Measurements from ENCODE around the gene PTGDR2.

PTGDR2 gene

DNA sequence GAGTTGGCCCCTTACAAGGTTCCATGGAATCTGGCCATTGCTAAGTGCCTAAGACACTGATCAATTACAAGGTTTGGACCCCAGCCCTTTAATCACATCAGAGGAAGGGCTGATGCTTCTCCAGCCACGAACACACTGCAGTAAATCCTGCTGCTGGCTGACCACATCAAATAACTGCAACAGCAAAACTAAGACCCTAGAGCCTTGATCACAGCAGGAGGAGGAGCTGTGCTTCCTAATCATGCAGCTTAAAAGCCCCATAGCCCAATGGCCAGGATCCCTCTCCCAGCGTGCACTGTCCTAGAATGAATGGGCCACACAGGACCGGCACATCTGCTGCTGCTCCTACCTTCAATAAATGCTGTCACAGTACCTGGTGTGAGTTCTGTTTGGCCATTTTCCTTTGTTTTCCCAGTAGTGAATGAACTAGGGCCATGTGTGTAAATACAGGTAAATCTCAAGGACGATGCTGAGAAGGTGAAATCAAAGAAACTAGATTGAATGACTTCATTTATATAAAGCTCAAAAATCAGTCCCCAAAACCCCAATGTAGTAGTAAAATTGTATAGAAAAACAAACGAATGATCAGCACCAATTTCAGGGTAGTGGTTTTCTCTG is 24.3 kb upstream of the PTGDR2 start:
- TF ChIP-seq GATA2 (IDR thresholded peaks at IDR 0.05; ENCODE audit: low read depth, low read length) = no peak
- TF ChIP-seq GATA3 (IDR thresholded peaks at IDR 0.05; ENCODE audit: low read depth, low read length) = no peak

DNA sequence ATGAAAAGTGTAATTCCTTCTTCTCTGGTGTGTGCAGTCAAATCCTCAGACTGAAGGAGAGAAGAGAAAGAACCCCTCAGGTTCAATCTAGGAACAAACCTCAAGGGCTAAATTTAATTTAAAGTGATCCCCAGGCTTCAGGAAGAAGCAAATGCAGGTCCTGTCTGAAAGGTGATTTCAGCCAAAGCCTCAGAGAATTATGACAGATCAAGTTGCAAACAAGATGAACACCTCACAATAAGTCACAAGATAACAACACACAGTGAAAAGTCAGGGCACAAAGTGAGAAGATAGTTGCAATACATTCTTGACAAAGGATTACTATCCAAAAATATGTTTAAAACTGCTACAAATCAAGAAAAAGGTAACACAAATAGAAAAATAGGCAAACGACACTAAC is 23.4 kb upstream of the PTGDR2 start:
- TF ChIP-seq GATA2 (IDR thresholded peaks at IDR 0.05; ENCODE audit: low read depth, low read length) (no peak), GATA3 (IDR thresholded peaks at IDR 0.05; ENCODE audit: low read depth, low read length) (no peak)

DNA sequence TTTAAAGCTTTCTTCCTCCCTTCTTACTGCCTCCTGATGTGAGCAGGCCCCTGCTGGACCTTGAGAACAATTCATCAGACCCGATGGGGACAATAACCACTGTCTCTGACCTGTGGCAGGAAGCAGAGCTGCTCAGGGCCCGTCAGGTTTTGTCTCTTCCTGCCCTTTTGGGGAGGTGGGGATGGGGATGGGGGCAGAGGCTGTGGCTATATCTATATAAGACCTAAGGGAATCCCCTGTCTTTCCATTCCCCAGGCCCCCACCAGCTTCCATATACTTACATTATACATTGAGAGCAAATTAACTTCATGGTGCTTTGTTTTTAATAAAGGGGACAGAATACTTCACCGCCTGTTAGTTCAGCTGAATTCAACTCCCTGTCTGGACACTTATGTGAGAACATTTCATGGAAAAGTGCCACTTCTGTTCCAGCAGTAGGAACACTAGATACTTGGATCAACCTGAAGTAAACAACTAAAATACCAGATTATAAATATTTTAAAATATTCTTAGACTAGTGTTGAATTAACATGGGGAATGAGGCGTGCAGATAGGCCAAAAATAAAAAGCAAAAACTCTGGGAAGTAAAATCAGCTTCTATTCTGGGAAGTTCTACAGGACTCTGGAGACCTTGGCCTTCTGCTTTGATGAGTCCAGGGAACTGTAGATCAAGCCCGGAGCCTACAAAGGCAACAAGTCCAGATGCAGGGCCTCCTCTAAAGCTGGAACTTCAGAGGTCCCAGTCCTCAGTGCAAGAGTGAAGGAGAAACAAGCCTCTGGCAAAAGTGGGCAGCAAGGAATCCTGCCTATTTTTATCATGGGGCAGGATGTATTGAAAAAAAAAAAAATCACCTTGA is 22.7 kb upstream of the PTGDR2 start:
- TF ChIP-seq GATA2 (IDR thresholded peaks at IDR 0.05; ENCODE audit: low read depth, low read length) (no peak), GATA3 (IDR thresholded peaks at IDR 0.05; ENCODE audit: low read depth, low read length) (no peak)

DNA sequence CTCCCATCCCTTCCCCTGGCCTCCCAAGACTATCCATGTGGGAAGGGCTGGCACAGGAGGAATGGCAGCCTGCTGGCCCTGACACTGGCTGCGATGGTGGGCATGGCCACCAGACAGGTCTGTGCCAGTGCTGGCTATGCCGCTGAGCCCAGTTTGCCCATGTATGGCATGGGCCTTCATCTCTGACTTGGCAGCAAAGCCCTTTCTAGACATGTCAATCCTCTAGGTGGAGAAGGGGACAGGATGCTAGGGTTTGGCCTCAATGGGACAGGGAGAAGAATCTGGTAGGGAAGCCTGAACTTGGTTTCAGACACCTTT is 20.4 kb upstream of the PTGDR2 start:
- TF ChIP-seq GATA3 (IDR thresholded peaks at IDR 0.05; ENCODE audit: low read depth, low read length) = no peak
- TF ChIP-seq GATA2 (IDR thresholded peaks at IDR 0.05; ENCODE audit: low read depth, low read length) = no peak

DNA sequence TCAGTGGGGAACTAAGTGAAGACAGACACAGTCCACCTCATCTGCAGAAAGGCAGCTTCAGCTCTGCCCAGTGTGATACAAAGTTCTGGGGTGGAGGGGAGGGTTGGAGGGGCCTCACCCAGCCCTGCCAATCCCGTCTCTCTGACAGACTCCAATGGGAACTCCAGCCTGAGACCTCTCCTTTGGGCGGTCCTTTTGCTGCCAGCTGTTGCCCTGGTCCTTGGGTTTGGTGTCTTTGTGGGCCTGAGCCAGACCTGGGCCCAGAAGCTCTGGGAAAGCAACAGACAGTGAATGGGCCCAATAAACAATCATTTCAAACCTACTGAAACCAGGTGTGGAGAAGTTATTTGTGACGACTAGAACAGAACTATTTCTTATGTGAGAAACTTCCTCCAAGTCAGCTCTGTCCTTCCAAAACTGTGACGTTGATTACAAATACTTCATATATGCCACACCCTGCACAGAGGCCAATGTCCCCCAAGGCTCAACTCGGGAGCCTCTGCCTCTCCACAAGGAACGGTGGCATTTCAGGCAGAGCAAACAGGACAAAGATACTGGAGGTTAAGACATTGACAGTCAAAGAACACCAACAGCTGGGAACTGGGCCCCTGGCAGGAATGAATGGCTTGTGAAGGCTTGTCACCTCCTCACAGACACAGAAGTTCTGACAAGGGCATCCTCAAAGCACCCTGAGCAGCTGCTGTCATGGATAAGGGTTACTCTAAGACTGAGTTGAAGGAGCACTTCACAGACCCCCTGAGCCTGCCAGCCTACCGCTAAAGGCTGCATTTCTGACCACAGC is 19.8 kb upstream of the PTGDR2 start:
- TF ChIP-seq GATA3 (IDR thresholded peaks at IDR 0.05; ENCODE audit: low read depth, low read length) (no peak), GATA2 (IDR thresholded peaks at IDR 0.05; ENCODE audit: low read depth, low read length) (no peak)

DNA sequence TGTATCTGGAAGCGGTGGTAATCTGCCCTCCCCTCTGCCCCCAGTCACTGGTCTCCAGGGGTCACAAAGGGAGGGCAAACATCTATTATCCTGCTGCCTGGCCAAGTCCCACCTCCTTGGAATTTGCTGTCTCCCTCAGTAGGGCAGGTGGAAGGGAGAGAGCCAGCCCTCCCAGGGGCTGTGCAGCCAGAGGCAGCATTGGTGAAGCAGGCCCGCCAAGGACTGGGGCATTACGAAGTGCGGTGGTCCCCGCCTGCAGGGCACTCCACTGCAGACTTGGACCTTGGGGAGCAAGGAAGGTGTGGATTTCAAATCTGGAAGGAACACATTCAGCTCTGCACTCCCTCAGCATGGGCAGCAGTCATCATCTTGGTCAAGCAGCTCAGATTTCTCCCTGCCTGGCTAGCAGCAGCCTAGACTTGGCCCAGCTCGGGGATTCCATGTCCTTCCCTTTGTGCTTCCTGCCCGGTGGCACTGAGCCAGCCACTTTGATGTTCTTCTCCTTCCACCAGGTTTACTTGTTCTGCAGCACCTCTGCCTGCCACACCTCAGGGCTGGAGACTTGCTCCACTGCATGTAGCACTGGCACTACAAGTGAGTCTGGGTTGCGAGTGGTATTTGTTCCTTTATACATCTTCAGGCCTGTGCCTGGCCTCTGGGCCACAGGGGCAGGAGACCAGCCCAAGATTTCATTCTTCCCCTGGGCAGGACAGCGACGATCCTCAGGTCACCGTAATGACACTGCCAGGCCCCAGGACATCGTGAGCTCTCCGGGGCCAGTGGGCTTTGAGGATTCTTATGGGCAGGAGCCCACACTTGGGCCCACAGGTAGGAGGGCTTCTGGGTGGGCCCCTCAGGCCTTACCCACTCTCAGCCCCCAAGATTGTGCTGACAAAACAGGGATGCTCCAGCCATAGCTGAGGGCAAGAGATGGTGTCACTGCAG is 18.9 kb upstream of the PTGDR2 start:
- TF ChIP-seq GATA3 (IDR thresholded peaks at IDR 0.05; ENCODE audit: low read depth, low read length) (no peak), GATA2 (IDR thresholded peaks at IDR 0.05; ENCODE audit: low read depth, low read length) (no peak)

DNA sequence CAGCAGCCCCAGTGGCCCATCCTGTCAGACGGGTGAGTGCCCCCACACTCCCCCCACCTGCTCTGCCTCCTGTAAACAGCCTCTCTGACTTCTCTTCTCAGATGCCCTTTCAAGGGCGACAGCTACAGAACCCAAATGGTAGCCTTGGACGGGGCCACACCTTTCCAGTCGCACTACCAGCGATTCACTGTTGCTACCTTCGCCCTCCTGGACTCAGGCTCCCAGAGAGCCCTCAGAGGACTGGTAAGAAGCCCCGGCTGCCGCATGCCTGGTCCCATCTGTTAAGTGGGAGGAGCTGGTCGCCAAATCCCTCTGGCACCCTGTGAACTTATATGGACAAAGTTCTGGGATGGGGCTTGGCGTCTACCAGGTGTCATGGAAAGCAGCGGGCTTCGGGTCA is 17.8 kb upstream of the PTGDR2 start:
- TF ChIP-seq GATA3 (IDR thresholded peaks at IDR 0.05; ENCODE audit: low read depth, low read length) = no peak
- no peak for TF ChIP-seq GATA2 (IDR thresholded peaks at IDR 0.05; ENCODE audit: low read depth, low read length)

DNA sequence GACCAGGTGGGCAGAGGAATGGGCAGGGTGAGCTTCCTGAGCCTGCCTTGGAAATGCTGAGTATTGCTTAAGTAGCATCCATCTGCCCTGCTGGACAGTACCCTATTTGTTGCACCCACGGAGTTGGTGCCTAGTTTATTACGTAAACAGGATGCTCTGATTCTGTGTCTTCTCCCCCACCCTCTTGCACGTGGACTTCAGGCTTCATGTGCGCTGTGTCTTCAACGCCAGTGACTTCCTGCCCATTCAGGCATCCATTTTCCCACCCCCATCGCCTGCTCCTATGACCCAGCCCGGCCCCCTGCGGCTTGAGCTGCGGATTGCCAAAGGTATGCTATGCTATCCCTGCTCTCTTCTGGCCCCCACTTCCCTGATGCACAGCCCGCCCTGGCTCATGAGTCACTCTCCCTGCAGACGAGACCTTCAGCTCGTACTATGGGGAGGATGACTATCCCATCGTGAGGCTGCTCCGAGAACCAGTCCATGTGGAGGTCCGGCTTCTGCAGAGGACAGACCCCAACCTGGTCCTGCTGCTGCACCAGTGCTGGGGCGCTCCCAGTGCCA is 17.3 kb upstream of the PTGDR2 start:
- TF ChIP-seq GATA2 (IDR thresholded peaks at IDR 0.05; ENCODE audit: low read depth, low read length) = no peak
- no peak for TF ChIP-seq GATA3 (IDR thresholded peaks at IDR 0.05; ENCODE audit: low read depth, low read length)

DNA sequence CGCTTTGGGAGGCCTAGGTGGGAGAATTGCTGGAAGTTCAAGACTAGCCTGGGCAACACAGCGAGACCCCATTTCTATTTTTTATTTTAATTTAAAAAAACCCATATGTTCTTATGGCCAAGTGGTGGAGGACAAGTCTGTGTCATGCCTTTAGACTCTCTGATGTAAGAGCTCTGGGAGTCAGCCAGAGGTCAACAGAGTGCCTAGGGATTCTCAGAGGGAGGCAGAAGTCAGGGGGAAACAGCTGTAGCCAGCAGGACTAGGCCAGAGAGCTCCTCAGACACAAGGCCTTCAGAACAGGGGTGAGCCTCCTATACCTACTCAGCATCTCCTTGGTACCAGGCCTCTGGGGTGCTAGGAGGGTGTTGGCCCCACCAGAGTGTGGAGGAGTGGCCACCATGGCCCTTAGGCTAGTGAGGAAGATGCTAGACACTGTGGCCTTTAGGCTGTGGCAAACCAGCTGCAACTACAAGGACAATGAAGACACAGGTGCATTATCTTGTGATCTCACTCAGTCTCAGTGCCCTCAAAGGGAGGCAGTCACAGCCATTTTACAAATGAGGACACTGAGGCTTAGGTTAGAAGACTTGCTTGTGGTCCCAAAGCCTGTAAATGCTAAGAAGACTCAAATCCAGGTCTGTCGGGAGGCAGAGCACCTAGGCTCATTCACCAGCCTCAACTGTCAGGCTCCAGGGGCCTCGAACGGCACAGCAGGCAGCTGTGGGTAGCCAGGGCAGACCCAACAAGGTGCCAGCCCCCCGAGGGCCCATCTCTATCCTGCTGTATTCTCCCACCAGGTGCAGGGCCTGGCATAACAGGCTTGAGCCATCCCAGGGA is 16.6 kb upstream of the PTGDR2 start:
- TF ChIP-seq GATA3 (IDR thresholded peaks at IDR 0.05; ENCODE audit: low read depth, low read length) (no peak), GATA2 (IDR thresholded peaks at IDR 0.05; ENCODE audit: low read depth, low read length) (no peak)

DNA sequence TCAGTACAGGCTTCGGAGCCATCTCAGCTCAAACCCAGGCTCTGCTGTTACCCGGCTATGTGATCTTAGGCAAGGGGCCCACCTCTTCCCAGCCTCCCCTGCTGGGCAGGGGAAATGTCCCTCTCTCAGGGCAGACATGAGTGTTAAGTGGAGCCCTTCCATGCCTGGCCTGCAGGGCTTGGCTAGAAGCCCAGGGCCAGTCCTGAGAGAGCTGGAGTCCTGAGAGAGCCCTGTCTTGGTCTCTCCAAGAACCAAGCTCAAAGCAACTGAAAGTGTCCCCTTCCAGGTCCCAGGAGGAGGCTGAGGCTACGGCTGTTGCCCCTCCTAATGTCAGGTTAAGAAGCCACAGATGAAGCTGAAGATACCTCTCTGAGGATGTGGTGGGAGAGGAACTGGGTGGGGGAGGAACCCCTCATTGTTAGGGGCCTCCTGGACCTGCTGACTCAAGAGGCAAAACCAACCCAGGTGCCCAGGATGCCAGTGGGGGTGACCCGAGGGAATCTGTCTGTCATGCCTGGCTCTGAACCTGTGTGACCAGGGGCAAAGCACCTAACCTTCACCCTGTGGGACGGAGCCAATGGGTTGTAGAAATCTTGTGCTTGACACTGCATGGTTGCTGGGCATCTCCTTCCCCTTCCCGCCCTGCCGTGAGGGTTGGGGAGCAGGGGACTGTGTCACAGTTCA is 15.8 kb upstream of the PTGDR2 start:
- no peak for TF ChIP-seq GATA3 (IDR thresholded peaks at IDR 0.05; ENCODE audit: low read depth, low read length)
- TF ChIP-seq GATA2 (IDR thresholded peaks at IDR 0.05; ENCODE audit: low read depth, low read length) = no peak

DNA sequence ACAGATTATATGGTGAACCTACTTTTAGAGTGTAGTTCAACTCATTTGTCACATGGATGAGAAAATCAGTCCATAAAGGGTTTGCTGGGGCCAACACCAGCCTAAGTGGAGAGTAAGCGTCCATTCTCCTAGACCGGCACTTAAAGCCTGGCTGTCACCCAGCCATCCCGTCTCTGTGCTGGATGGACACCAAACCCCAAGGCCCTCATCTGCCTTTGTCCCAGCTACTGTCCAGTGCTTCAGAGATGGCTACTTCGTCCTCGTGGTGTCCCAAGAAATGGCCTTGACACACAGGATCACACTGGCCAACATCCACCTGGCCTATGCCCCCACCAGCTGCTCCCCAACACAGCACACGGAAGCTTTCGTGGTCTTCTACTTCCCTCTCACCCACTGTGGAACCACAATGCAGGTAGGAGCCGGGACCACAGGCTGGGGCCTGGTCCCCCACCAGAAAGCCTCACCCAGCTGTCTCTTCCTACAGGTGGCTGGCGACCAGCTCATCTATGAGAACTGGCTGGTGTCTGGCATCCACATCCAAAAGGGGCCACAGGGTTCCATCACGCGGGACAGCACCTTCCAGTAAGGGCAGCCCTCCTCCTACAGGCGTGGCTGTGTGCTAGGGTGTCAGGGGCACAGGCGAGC is 15.1 kb upstream of the PTGDR2 start:
- TF ChIP-seq GATA3 (IDR thresholded peaks at IDR 0.05; ENCODE audit: low read depth, low read length) (no peak), GATA2 (IDR thresholded peaks at IDR 0.05; ENCODE audit: low read depth, low read length) (no peak)

DNA sequence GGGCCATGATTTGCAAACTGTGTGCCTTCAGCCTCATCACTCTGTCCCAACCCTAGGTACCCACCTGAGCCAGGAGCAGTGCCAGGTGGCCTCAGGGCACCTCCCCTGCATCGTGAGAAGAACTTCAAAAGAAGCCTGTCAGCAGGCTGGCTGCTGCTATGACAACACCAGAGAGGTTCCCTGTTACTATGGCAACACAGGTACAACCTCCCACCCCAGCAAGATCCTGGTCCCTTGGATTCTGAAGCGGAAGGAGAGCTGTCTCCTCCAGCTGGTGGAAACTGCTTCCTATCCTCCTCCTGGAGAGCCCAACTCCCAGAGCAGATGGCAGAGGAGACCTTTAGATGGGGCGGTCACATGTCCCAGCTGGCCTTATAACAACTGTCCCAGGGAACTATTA is 14.5 kb upstream of the PTGDR2 start:
- TF ChIP-seq GATA2 (IDR thresholded peaks at IDR 0.05; ENCODE audit: low read depth, low read length) (no peak), GATA3 (IDR thresholded peaks at IDR 0.05; ENCODE audit: low read depth, low read length) (no peak)
